ENCODE data around the gene ADAMTSL5.

DNA sequence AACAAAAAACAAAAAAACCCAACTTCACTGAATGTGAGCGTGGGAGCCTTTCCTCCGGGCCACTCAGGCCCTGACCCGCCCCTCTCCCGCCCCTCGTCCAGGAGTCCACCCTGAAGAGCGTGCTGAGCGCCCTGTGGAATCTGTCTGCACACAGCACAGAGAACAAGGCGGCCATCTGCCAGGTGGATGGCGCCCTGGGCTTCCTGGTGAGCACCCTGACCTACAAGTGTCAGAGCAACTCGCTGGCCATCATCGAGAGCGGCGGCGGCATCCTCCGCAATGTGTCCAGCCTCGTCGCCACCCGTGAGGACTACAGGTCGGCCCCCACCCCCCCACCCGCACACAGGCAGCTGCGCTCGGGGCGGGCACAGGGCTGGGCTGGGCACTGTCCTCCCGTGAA lies 51.0 kb downstream of the ADAMTSL5 start:
- TF ChIP-seq KLF16 (CRISPR knock-in tag; IDR thresholded peaks at IDR 0.05): no peak
- no peak for TF ChIP-seq ZSCAN20 (CRISPR knock-in tag; IDR thresholded peaks at IDR 0.05; ENCODE audit: borderline replicate concordance)
- TF ChIP-seq, protein P1, sequence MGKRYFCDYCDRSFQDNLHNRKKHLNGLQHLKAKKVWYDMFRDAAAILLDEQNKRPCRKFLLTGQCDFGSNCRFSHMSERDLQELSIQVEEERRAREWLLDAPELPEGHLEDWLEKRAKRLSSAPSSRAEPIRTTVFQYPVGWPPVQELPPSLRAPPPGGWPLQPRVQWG (CRISPR knock-in tag; IDR thresholded peaks at IDR 0.05; ENCODE audit: borderline replicate concordance, low read depth): no peak
- TF ChIP-seq STAT6 (CRISPR knock-in tag; IDR thresholded peaks at IDR 0.05; ENCODE audit: borderline replicate concordance): no peak
- TF ChIP-seq ZNF766 (CRISPR knock-in tag; IDR thresholded peaks at IDR 0.05; ENCODE audit: borderline replicate concordance): no peak
- no peak for TF ChIP-seq E2F5 (CRISPR knock-in tag; conservative IDR thresholded peaks at IDR 0.05)
- no peak for TF ChIP-seq RXRA (CRISPR knock-in tag; IDR thresholded peaks at IDR 0.05)

All from HepG2 (cell line).